ENCODE measurements around the gene UXS1. TPM values are rescaled to one million over a fixed set of nuclear protein-coding genes. Genes with fewer than 3 reads are reported as not detected.

Gene UXS1
- total and polyA plus RNA-seq, 9 of the 15 experiments (the other 6 are each of a cell fraction or from before 2014, with no cell fraction given) = 5.8 to 25.8 (median 15.0) TPM

DNA sequence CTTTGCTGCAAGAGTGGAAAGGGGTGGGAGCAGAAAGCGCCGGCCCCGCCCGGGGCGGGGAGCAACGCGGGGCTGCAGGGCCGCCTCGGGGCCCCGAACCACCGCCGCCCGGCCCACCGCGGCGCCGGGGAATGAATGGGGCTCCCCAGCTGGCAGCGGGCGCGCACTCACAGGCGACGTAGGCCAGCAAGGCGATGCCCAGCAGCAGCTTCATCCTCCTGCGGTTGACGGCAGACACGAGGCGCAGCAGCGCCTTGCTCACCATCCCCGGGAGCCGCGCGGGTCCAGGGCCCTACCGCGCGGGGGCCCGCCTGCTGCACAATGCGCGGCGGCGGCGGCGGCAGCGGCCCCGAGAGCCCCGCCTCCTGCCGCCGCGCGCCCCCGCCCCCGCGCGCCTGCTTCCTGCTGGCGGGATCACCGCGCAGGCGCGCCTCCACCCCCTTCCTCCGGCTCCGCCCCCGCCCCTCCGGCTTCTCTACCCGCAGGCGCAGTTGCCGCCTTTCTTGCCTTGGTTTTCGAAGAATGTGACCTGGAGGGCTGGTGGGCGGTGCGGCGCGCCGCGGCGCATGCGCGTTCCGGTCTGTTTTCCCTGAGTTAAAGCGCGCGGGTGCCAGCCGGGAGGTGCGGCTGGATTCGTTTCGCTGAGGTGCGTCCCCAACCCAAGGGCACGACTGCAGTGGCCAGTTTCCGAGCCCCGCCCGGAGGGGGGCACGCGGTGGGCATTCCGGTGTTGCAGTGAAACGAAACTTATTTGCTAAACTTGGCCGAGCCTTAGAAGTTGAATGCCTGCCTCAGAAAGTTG is at the start of gene UXS1 (continued):
- TF ChIP-seq, protein P1, sequence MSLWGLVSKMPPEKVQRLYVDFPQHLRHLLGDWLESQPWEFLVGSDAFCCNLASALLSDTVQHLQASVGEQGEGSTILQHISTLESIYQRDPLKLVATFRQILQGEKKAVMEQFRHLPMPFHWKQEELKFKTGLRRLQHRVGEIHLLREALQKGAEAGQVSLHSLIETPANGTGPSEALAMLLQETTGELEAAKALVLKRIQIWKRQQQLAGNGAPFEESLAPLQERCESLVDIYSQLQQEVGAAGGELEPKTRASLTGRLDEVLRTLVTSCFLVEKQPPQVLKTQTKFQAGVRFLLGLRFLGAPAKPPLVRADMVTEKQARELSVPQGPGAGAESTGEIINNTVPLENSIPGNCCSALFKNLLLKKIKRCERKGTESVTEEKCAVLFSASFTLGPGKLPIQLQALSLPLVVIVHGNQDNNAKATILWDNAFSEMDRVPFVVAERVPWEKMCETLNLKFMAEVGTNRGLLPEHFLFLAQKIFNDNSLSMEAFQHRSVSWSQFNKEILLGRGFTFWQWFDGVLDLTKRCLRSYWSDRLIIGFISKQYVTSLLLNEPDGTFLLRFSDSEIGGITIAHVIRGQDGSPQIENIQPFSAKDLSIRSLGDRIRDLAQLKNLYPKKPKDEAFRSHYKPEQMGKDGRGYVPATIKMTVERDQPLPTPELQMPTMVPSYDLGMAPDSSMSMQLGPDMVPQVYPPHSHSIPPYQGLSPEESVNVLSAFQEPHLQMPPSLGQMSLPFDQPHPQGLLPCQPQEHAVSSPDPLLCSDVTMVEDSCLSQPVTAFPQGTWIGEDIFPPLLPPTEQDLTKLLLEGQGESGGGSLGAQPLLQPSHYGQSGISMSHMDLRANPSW (CRISPR knock-in tag; IDR thresholded peaks at IDR 0.05) = no peak
- TF ChIP-seq JUNB (CRISPR knock-in tag; conservative IDR thresholded peaks at IDR 0.05) (no peak), EGR1 (conservative IDR thresholded peaks at IDR 0.05) (peak; percentile 90), LARP7 (IDR thresholded peaks at IDR 0.05) (no peak), ZNF507 (tag; conservative IDR thresholded peaks at IDR 0.05) (no peak), POLR2A (conservative IDR thresholded peaks at IDR 0.05) (peak; percentile 85), ARHGAP35 (IDR thresholded peaks at IDR 0.05; ENCODE audit: partially characterized antibody) (no peak), ERF (CRISPR knock-in tag; IDR thresholded peaks at IDR 0.05) (0 out of 2 replicates have a peak, but pooled peaks have one; percentile 37), ZNF140 (CRISPR knock-in tag; IDR thresholded peaks at IDR 0.05) (no peak), NR2C2 (CRISPR knock-in tag; IDR thresholded peaks at IDR 0.05) (no peak), NR2C2 (tag; IDR thresholded peaks at IDR 0.05) (peak; percentile 52; the same call in 1 of the 2 replicates), PPARD (CRISPR knock-in tag; IDR thresholded peaks at IDR 0.05) (no peak), RBM17 (IDR thresholded peaks at IDR 0.05; ENCODE audit: borderline replicate concordance, low read depth, low read length) (no peak), ZNF263 (CRISPR knock-in tag; IDR thresholded peaks at IDR 0.05; ENCODE audit: borderline replicate concordance) (0 out of 2 replicates have a peak, but pooled peaks have one; percentile 13), EP300 (IDR thresholded peaks at IDR 0.05; ENCODE audit: low read length) (no peak)
- TF ChIP-seq, protein P2, sequence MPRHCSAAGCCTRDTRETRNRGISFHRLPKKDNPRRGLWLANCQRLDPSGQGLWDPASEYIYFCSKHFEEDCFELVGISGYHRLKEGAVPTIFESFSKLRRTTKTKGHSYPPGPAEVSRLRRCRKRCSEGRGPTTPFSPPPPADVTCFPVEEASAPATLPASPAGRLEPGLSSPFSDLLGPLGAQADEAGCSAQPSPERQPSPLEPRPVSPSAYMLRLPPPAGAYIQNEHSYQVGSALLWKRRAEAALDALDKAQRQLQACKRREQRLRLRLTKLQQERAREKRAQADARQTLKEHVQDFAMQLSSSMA (CRISPR knock-in tag; IDR thresholded peaks at IDR 0.05) = no peak
- TF ChIP-seq, protein P3, sequence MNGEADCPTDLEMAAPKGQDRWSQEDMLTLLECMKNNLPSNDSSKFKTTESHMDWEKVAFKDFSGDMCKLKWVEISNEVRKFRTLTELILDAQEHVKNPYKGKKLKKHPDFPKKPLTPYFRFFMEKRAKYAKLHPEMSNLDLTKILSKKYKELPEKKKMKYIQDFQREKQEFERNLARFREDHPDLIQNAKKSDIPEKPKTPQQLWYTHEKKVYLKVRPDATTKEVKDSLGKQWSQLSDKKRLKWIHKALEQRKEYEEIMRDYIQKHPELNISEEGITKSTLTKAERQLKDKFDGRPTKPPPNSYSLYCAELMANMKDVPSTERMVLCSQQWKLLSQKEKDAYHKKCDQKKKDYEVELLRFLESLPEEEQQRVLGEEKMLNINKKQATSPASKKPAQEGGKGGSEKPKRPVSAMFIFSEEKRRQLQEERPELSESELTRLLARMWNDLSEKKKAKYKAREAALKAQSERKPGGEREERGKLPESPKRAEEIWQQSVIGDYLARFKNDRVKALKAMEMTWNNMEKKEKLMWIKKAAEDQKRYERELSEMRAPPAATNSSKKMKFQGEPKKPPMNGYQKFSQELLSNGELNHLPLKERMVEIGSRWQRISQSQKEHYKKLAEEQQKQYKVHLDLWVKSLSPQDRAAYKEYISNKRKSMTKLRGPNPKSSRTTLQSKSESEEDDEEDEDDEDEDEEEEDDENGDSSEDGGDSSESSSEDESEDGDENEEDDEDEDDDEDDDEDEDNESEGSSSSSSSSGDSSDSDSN (IDR thresholded peaks at IDR 0.05; ENCODE audit: borderline replicate concordance in 1 of 2, low read depth in 2 of 2, low read length in 2 of 2) = 0 out of 4 replicates have a peak, but pooled peaks of 1 of the 2 experiments have one; percentile 65

Data from K562 (cell line).